Measurements from ENCODE around the gene PTPN5.

The PTPN5 gene

DNA sequence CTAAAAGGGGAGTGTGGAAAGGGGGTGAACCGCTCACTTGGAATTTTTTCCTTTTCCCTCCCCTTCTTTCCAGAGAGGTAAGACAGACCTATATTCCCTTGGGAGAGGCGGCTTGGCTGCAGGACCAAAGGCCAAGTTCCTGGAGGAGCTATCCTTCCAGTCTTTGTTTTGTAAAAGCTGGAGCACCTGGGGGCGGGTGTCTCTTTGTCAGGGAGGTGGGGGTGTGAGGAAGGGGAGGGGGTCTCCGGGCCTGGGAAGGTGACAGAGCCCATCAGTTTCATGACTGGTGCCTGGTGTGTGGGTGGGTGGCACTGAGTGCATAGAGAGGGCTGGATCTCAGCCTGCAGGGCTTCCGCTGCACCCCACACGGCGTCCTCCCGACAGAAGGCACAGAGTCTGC lies 18.5 kb downstream of the PTPN5 start:
- no peak for DNase-seq (ENCODE audit: low spot score)

DNA sequence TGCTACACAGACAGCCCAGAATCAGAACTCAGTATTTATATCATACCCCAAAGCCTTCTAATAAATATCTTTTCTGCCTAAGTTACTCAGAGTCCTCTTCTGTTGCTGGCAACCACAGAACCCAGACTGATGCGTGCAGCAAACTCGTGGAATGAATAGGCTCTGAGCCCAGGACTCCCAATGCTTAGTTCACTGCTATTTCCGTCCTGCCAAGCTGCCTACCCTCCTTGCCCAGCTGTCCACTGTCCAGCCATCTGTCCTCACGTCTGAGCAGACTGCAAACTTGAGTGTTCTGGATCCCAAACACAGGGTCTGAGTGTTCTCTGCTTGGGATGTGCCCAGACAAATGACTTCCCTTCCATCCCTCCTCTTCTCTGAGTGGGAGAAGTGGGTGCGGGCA lies 19.4 kb downstream of the PTPN5 start:
- no peak for DNase-seq (ENCODE audit: low spot score)

DNA sequence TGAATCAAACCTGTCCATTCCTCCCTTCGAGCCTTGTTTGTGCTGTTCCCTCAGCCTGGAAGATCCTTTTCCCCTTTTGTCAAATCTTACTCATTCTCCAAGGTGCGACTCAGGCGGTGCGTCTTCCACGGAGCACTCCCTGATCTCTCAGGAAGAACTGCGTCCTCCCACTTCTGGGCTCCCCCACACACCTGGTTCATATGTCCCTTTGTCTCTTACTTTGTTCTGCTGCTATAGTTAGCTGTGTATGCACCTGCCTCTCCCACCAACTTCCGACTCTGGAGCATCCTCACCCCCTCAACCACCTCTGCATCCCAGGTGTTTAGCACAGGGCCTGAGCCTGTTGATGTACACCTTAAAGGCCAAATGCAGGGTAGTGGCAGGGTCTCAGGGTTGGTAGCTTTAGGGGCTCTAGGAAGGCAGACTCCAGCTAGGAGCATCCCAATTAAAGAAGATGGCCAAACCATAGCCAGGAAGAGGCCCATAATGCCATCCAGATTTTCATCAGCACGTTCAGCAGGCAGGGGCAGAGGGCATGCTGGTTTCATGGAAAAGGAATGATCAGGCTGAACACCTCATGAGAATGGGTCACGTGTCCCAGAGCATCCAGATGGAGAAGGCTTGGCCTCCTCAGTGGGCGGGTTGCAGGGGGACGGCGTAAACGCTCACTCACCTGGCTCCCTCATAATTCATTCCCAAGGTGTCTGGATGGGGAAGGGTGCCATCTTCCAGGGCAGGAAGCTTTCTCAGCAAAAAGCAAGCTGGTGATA lies 20.1 kb downstream of the PTPN5 start:
- DNase-seq (ENCODE audit: low spot score): no peak

DNA sequence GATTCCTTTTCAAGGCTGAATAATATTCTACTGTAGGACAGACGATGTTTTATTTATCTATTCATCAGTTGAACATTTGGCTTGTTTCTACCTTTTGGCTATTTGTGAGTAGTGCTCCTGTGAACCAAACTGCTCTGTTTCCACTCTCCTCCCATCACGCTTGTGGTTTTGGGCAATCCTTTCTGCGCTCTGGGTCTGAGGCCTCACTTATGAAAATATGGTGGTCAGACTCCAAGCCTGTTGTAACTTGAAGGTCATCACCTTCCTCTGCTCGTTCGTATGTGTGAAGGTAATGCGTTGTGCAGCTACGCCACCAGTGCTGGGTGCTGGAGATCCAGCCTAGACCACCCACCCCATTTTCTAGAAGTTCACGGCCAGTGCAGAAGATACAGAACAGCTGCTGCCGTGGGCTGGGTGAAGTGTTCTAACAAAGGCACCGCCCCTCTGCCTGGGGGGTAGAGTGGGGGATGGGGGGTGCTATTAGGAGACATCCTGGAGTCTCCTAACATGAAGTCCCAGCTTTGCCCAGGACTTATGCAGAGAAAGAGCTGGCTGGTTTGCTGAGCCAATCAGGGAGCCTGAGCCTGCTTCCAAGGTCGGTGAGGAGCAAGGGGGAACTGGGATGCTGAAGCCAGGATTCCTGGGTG lies 21.0 kb downstream of the PTPN5 start:
- no peak for DNase-seq (ENCODE audit: low spot score)

DNA sequence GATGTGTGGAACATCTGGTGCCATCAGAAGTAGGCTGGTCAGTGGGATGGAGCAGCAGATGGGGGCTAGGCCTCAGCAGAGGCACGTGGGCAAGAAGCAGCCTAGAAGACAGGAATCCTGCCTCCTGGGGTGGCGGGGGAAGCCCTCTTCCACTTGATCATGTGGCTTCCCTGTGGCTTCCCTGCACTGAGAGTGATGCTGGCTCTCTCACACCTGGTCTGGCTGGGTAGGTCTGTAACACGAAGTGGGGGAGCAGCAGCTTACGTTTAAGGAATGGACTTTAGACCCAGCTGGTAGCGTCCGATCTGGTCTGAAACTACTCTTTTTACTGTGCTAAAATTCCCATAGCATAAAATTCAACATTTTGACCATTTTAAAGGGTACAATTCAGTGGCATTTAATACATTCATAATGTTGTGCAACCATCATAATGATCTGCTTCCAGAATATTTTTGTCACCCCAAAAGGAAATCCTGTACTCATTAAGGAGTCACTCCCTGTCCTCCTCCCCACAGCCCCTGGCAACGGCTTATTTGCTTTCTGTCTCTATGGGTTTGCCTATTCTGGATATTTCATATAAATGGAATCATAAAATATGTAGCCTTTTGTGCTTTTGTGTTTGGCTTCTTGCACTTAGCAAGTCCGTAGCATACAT lies 21.7 kb downstream of the PTPN5 start:
- DNase-seq (ENCODE audit: low spot score): peak; percentile 14

- DNase-seq (ENCODE audit: low spot score): no peak
These were observed 22.6 kb downstream of the PTPN5 start for GRCh38 chr11:18768978-18769377.

DNA sequence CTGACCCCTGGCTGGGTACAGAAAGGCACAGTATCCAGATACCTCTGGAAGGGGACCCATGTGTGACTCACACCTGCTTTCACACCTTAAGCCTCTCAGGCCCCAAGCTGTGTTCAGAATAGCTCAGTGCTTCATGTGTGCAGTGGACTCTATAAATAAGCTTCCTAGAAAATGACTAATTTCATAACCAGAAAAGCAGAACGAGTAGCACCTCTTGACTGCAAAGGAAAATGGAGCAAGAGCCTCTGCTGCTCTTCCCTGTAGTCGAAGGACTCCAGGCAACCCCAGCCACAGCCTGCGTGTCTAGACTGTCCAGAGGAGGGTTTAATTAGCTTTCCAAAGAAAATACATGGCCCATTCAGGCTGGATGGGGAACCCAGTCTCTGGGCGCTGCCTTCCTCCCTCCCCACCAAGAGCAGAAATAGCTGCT lies 23.1 kb downstream of the PTPN5 start:
- DNase-seq (ENCODE audit: low spot score): peak; percentile 43

GRCh38 chr11:18766015-18766414 lies 25.6 kb downstream of the PTPN5 start:
- no peak for DNase-seq (ENCODE audit: low spot score)

- DNase-seq (ENCODE audit: low spot score): no peak
These were observed 26.0 kb downstream of the PTPN5 start for GRCh38 chr11:18765554-18765953.

GRCh38 chr11:18761741-18762140 lies 29.9 kb downstream of the PTPN5 start:
- no peak for DNase-seq (ENCODE audit: low spot score)

DNA sequence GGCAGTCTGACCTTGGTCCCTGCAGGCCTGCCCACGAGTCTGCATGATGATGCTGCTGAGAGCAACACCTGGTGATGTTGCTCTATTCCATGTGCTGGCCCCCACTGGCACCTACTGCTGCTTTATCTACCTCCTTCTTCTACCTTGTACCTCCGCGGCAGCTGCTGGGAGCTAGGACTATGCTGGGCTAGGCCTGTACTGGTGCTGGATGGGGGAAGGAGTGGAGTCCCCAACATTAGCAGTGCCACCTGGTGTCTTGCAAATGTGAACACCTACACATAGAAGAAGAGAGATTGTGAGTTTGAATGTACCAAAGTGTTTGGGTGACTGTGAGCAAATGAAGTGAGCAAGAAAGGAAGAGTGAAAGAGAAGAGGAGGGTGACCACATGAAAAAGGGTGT lies 30.5 kb downstream of the PTPN5 start:
- no peak for DNase-seq (ENCODE audit: low spot score)

DNA sequence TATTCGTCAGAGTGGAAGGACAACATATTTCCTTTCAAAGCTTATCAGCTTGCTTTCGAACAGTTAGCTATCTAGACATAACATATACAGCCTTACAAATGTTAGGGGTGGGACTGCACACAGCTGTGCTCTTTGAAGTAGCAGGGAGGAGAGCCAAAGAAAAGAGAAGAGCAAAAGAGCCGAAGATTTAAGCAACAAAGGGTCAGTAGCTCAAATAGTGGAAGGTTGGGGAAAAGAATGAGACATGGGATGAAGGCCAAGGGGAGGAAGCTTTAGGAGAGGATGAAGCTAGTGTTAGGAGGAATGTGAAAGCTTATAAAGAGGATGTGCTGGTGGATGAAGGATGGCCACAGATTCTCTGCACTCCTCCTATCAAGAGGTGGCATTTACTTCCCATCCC lies 33.8 kb downstream of the PTPN5 start:
- no peak for DNase-seq (ENCODE audit: low spot score)

- no peak for DNase-seq (ENCODE audit: low spot score)
These were observed 34.7 kb downstream of the PTPN5 start for GRCh38 chr11:18756889-18757288.

- DNase-seq (ENCODE audit: low spot score): no peak
These were observed 37.3 kb downstream of the PTPN5 start for GRCh38 chr11:18754308-18754707.

- no peak for DNase-seq (ENCODE audit: low spot score)
These were observed 39.1 kb downstream of the PTPN5 start for GRCh38 chr11:18752502-18752901.

DNA sequence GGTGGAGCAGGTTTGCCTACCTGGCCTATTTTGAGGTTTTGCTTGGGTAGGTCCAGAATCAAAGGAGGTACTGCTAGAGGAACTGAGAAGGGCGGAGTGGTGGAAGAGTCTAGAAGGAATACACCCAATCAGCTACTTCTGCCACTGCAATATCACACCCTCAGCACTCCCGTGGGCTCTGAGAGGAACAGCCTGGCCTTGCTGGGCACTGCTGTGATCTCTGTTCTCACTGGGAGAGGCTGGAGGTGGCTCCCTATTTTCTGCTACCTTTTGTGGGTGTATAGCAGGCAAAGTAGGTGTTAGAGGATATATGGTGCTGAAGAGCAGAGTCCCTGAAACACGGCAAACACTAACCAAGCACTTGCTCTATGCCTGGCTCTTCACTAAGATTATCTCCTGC lies 40.7 kb downstream of the PTPN5 start:
- no peak for DNase-seq (ENCODE audit: low spot score)

DNA sequence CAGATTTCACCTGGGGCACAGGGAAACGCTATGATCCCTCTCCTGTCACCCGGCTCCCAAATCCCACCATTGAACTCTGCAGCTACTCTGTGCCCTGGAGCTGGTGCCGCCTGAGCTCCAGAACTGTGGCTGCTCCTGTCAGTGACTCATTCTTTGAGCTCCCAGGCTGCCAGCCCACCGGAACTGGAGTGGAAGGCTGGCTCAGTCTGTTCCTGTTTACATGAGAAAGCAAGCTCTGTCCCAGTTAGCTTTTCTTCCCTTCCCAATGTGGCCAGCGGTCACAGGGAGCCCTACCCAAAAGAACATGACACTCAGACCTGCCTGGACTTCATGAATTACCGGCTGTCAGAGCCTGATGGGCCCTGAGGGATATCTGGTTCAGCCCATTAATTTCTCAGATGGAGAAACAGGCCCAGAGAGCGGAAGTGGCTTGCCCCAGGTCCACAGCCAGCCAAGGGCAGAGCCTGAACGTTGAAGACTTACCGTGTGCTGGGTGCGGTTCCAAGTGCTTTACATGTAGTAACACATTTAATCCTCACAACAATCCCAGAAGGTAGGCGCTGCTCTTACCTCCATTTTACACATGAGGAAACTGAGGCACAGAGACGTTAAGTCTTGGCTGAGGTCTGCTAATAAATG lies 41.8 kb downstream of the PTPN5 start:
- DNase-seq (ENCODE audit: low spot score): no peak

GRCh38 chr11:18748766-18749365 lies 42.7 kb downstream of the PTPN5 start:
- no peak for DNase-seq (ENCODE audit: low spot score)

GRCh38 chr11:18745251-18745650 lies 46.3 kb downstream of the PTPN5 start:
- DNase-seq (ENCODE audit: low spot score): no peak

DNA sequence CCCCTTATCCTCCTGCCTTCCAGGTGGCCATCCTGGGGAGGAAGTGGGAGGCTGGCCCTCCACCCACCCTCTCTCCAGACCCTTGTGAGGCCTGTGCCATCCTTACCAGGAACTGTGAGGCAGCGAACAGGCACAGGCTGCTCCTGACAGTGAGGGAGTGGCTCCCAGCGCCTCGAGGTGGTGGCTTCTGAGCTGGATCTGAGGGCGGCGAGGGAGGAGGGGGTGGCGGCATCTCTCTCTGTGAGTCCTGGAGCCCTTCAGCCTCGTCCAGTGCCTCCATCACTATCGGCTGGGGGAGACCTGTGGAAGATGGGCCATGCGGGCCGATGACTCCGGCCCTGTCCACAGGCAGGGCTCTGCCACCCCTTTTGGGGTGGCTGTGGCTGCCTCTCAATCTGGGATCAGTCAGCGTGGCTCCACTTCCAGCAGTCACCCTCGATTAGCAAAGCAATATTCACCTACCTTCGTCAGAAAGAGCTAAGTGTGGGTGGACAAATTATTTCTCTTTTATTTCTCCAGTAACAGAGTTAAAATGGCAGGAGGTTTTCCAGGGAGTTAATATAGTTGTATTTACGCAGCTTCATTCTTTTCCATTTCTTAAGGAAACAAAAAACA lies 47.6 kb downstream of the PTPN5 start:
- DNase-seq (ENCODE audit: low spot score): no peak

GRCh38 chr11:18743365-18743764 lies 48.2 kb downstream of the PTPN5 start:
- DNase-seq (ENCODE audit: low spot score): no peak

GRCh38 chr11:18741783-18742182 lies 49.8 kb downstream of the PTPN5 start:
- no peak for DNase-seq (ENCODE audit: low spot score)

All from germinal center (tissue), 1 donor.